K562 (cell line): ENCODE results near the gene NEK1. TPM values are rescaled to one million over a fixed set of nuclear protein-coding genes. Genes with fewer than 3 reads are reported as not detected.

Source experiments
- ATAC-seq: fragments of 200-7000 bp; cut with Tn5 transposase; 3 replicates; pipeline ENCODE4 v1.9.1; 2020; ENCODE audit warnings: moderate library complexity
- BruUV-seq: library from RNA; stranded (reverse); fragments of 400-500 nt; replicated peaks from 2 replicates; lab custom pipeline; 2021; lab: Mats Ljungman, UMichigan
- CTCF ChIA-PET: fragments of 300-600 bp; formaldehyde crosslinking; extraction: SDS; loops from one replicate; lab custom pipeline; 2021; ENCODE audit warnings: low intra/inter-chr PET ratio; lab: Yijun Ruan, JAX
- POLR2A ChIA-PET: fragments of 300-600, 350-650 bp; sonication (Branson Sonifier 250); formaldehyde crosslinking; extraction: SDS; loops from one replicate; lab custom pipeline; 2021; ENCODE audit warnings: antibody characterized with exemption, inconsistent platforms; lab: Yijun Ruan, JAX
- DNase-seq, 4 experiments: peaks; one replicate each; pipeline versions ENCODE4 v3.0.0 to v3.0.0-alpha.2; 2011 to 2018; ENCODE audit warnings: low spot score in 3 of 4, mixed read lengths in 3 of 4; ENCODE audit errors: extremely low read depth in 1 of 4
- FAIRE-seq: peaks from 2 replicates; lab custom pipeline; 2011; peaks lifted over from hg19 to GRCh38; lab: Jason Lieb, UNC
- H2AFZ ChIP-seq: 2 replicates; pipeline ENCODE4 v1.6.0; 2011; ENCODE audit warnings: low read depth, low read length, control low read depth, inconsistent platforms
- H3K27ac ChIP-seq: fragments of 200-600 bp; 3 replicates; pipeline ENCODE4 v1.8.0; 2011; ENCODE audit warnings: low read depth, mild to moderate bottlenecking, control low read depth, inconsistent platforms, low read length, moderate library complexity, mixed read lengths; ENCODE audit errors: extremely low read depth
- H3K27me3 ChIP-seq, 2 experiments: fragments of 300-600 bp in 1 of 2; 2 replicates in 1 of 2; 3 replicates in 1 of 2; pipeline versions ENCODE4 v1.6.0 to v1.8.0; 2011; ENCODE audit warnings: inconsistent platforms in 2 of 2, low read length in 2 of 2, mild to moderate bottlenecking in 1 of 2, mixed read lengths in 1 of 2, moderate library complexity in 1 of 2; ENCODE audit not compliant: control insufficient read depth in 2 of 2, insufficient read depth in 2 of 2
- H3K36me3 ChIP-seq: fragments of 300-600 bp; 3 replicates; pipeline ENCODE4 v1.8.0; 2011; ENCODE audit warnings: mild to moderate bottlenecking, low read length, inconsistent platforms; ENCODE audit not compliant: control insufficient read depth, insufficient read depth
- H3K4me1 ChIP-seq, 2 experiments: fragments of 200-600 bp in 1 of 2; replicated peaks in 1 of 2; 2 replicates in 1 of 2; 3 replicates in 1 of 2; pipeline versions ENCODE4 v1.5.1 to v1.8.0; 2011; ENCODE audit warnings: inconsistent platforms in 2 of 2, low read length in 2 of 2, mild to moderate bottlenecking in 1 of 2, mixed read lengths in 1 of 2, moderate library complexity in 1 of 2; ENCODE audit not compliant: control insufficient read depth in 2 of 2, insufficient read depth in 2 of 2
- H3K4me2 ChIP-seq: 2 replicates; pipeline ENCODE4 v1.6.1; 2011; ENCODE audit warnings: low read length, control low read depth, inconsistent platforms, mixed read lengths; ENCODE audit not compliant: insufficient read depth
- H3K4me3 ChIP-seq: fragments of 200-600 bp; sonication (generic), shearing (Covaris generic); 2 replicates; pipeline ENCODE4 v1.5.1; 2016; ENCODE audit warnings: control low read depth, inconsistent platforms
- H3K79me2 ChIP-seq: fragments of 200-600 bp; 3 replicates; pipeline ENCODE4 v1.8.0; 2011; ENCODE audit warnings: low read length, inconsistent platforms; ENCODE audit not compliant: control insufficient read depth, insufficient read depth
- H3K9ac ChIP-seq, 2 experiments: 2 replicates each; pipeline versions ENCODE4 v1.6.0 to v1.6.1; 2011; ENCODE audit warnings: low read depth in 2 of 2, low read length in 2 of 2, control low read depth in 1 of 2, inconsistent platforms in 1 of 2, mild to moderate bottlenecking in 1 of 2, mixed read lengths in 1 of 2; ENCODE audit not compliant: insufficient read depth in 1 of 2
- H3K9me1 ChIP-seq: one replicate; pipeline ENCODE4 v1.6.0; 2011; ENCODE audit warnings: inconsistent platforms, mild to moderate bottlenecking, low read length, moderate library complexity; ENCODE audit not compliant: control insufficient read depth, insufficient read depth
- H3K9me3 ChIP-seq: replicated peaks from 2 replicates; pipeline ENCODE4 v1.5.1; 2011; ENCODE audit warnings: low read depth, low read length, inconsistent platforms; ENCODE audit not compliant: control insufficient read depth, insufficient read depth
- H4K20me1 ChIP-seq: replicated peaks from 2 replicates; pipeline ENCODE4 v1.6.1; 2011; ENCODE audit warnings: low read length, inconsistent platforms, mixed read lengths; ENCODE audit not compliant: control insufficient read depth, insufficient read depth
- C11orf30 ChIP-seq: fragments of 450-650 bp; IDR thresholded peaks from 2 replicates; pipeline ENCODE4 v1.6.1; 2016; ENCODE audit warnings: low read depth, mild to moderate bottlenecking
- CBFA2T3 ChIP-seq: fragments of 450-650 bp; IDR thresholded peaks from 2 replicates; pipeline ENCODE4 v1.6.1; 2017
- NR2F6 ChIP-seq: fragments of 450-650 bp; formaldehyde crosslinking; IDR thresholded peaks from 2 replicates; pipeline ENCODE4 v1.4.0; 2020; ENCODE audit warnings: mild to moderate bottlenecking
- NRF1 ChIP-seq, 2 experiments: fragments of 450-650 bp; IDR thresholded peaks in 1 of 2; conservative IDR thresholded peaks in 1 of 2; 2 replicates each; pipeline ENCODE4 v1.6.1; 2014; ENCODE audit warnings: mild to moderate bottlenecking in 2 of 2
- POLR2B ChIP-seq: fragments of 450-650 bp; IDR thresholded peaks from 2 replicates; pipeline ENCODE4 v1.6.1; 2018; ENCODE audit warnings: low read depth; ENCODE audit not compliant: partially characterized antibody
- RFX5 ChIP-seq: IDR thresholded peaks from 2 replicates; pipeline ENCODE4 v1.6.1; 2011; ENCODE audit warnings: low read depth, mild to moderate bottlenecking, improper control_type of control experiment, low read length
- STAG1 ChIP-seq: sonication (generic); formaldehyde crosslinking; IDR thresholded peaks from 2 replicates; pipeline ENCODE4 v1.5.0; 2020; ENCODE audit warnings: missing genetic modification reagents, borderline replicate concordance
- ZFP36 ChIP-seq: fragments of 150-350 bp; IDR thresholded peaks from 2 replicates; pipeline ENCODE4 v1.6.1; 2018; ENCODE audit warnings: low read length, low read depth; ENCODE audit not compliant: partially characterized antibody
- WGBS: fragments of 100-300 bp; shearing (Covaris generic); methylation state at CpG from one replicate; pipeline ENCODE4 v1.1.6; 2016; ENCODE audit warnings: low coverage, mixed read lengths; ENCODE audit not compliant: insufficient coverage; ENCODE audit errors: missing lambda C conversion rate; 5-methylcytosine and 5-hydroxymethylcytosine counted together
- in situ Hi-C: fragments of 300-500 bp; cut with MboI; formaldehyde crosslinking; loops from 4 replicates; pipeline ENCODE4 v1.15.0; 2018; ENCODE audit warnings: inconsistent platforms, mixed read lengths
- intact Hi-C: fragments of 100-400 bp; cut with micrococcal nuclease; formaldehyde crosslinking; loops from 2 replicates; pipeline ENCODE4 v1.14.2; 2022
- polyA plus RNA-seq, 8 experiments: library from polyadenylated mRNA; depleted of rRNA in 4 of 8; stranded (reverse) in 5 of 8; unstranded in 3 of 8; fragments of >200 nt; fragmentation: Nextera tagmentation in 2 of 8; fragmentation: Illumina TruSeq in 1 of 8; extraction: Ambion mirVana in 2 of 8; extraction: Trizol in 1 of 8; gene quantifications; 2 replicates each; pipeline versions ENCODE4 v1.2.1 to v1.2.3, GENCODE V29; 2011 to 2014; ENCODE audit warnings: inconsistent platforms in 1 of 8, missing spikeins in 1 of 8
- total RNA-seq, 7 experiments: library from RNA; depleted of rRNA in 6 of 7; stranded (reverse); fragments of >200 nt in 6 of 7; fragmentation: Illumina TruSeq in 2 of 7; extraction: Trizol in 2 of 7; gene quantifications; 2 replicates each; pipeline versions ENCODE4 v1.2.1 to v1.2.3, GENCODE V29; 2011 to 2021; ENCODE audit warnings: low replicate concordance in 1 of 7
- TF ChIP-seq, protein P1 (sequence below): IDR thresholded peaks from 3 replicates; pipeline ENCODE4 v1.6.1; 2011; ENCODE audit warnings: borderline replicate concordance, mild to moderate bottlenecking, moderate library complexity; ENCODE audit not compliant: insufficient read length; ENCODE audit errors: extremely low read depth

Gene NEK1
- total and polyA plus RNA-seq, 9 of the 15 experiments (the other 6 are each of a cell fraction or from before 2014, with no cell fraction given) = 6.2 to 15.7 (median 10.3) TPM

DNA sequence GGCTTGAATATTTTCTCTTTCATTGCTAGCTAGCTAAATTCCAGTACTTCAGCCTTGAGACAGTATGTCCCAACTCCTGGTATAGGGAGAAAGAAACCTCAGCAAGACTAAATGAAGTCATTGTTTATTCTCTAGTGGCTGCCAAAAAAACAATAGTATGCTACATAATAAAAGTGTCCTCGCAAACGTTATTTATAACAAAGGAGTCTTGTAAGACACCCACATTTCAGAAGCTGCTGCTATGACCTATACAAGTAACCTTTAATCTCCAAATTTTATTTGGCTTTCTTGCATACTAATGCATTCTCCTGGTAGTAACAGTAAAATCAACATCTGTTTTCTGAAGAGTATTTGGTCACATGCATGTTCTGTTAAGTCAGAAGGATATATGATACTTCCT is 28.8 kb downstream of the NEK1 start:
- BruUV-seq = no TSS peak
- Histone ChIP-seq H3K9me3 (no peaks in the 10 kb centered on the region), H2AFZ (no peak overlapping the region), H3K4me1 (no peaks in the 10 kb centered on the region), H3K27ac (no peak overlapping the region), H4K20me1 (no peaks in the 10 kb centered on the region), H3K36me3 (peaks cover 42% of the 10 kb centered on the region), H3K9me1 (no peaks in the 10 kb centered on the region), H3K79me2 (no peaks in the 10 kb centered on the region), H3K27me3 (no peaks in the 10 kb centered on the region), H3K4me2 (no peak overlapping the region), H3K4me3 (no peak overlapping the region), H3K9ac (no peak overlapping the region)
- 50% methylated on average over 2 of the region's 2 CpGs for WGBS
- in situ Hi-C loops (no loop called here), intact Hi-C loops (no loop called here)
- no peak for DNase-seq
- no peak for FAIRE-seq
- CTCF ChIA-PET = interaction anchor here (0.5 kb wide), 1 partner anchor 26 kb away, joined by 3 read pairs; no protein-coding TSS in a partner anchor
- no peak for TF ChIP-seq RFX5
- TF ChIP-seq NR2F6 (CRISPR knock-in tag) = no peak
- POLR2A ChIA-PET = no interaction called here
- ATAC-seq = no peak

GRCh38 chr4:169582706-169583105 is 29.7 kb downstream of the NEK1 start:
- TF ChIP-seq CBFA2T3 (no peak), C11orf30 (no peak), ZFP36 (no peak), STAG1 (no peak), NRF1 (conservative IDR thresholded peaks at IDR 0.05 in 1 of 2, IDR thresholded peaks at IDR 0.05 in 1 of 2) (no peak), POLR2B (no peak)
- TF ChIP-seq, protein P1, sequence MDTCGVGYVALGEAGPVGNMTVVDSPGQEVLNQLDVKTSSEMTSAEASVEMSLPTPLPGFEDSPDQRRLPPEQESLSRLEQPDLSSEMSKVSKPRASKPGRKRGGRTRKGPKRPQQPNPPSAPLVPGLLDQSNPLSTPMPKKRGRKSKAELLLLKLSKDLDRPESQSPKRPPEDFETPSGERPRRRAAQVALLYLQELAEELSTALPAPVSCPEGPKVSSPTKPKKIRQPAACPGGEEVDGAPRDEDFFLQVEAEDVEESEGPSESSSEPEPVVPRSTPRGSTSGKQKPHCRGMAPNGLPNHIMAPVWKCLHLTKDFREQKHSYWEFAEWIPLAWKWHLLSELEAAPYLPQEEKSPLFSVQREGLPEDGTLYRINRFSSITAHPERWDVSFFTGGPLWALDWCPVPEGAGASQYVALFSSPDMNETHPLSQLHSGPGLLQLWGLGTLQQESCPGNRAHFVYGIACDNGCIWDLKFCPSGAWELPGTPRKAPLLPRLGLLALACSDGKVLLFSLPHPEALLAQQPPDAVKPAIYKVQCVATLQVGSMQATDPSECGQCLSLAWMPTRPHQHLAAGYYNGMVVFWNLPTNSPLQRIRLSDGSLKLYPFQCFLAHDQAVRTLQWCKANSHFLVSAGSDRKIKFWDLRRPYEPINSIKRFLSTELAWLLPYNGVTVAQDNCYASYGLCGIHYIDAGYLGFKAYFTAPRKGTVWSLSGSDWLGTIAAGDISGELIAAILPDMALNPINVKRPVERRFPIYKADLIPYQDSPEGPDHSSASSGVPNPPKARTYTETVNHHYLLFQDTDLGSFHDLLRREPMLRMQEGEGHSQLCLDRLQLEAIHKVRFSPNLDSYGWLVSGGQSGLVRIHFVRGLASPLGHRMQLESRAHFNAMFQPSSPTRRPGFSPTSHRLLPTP = no peak
- H3K4me1 ChIP-seq = no peaks in the 10 kb centered on the region
- BruUV-seq = no TSS peak
- CTCF ChIA-PET = no interaction called here
- no peaks in the 10 kb centered on the region for H3K79me2 ChIP-seq
- DNase-seq = no peak
- peaks cover 41% of the 10 kb centered on the region for H3K36me3 ChIP-seq
- no peak overlapping the region for H3K27ac ChIP-seq
- no peak for ATAC-seq
- no peak overlapping the region for H3K4me2 ChIP-seq
- H4K20me1 ChIP-seq = no peaks in the 10 kb centered on the region
- intact Hi-C loops = no loop called here
- FAIRE-seq = no peak
- H3K9me1 ChIP-seq = no peaks in the 10 kb centered on the region
- no peak overlapping the region for H3K9ac ChIP-seq
- no peak overlapping the region for H3K4me3 ChIP-seq
- no peak overlapping the region for H2AFZ ChIP-seq
- H3K27me3 ChIP-seq = no peaks in the 10 kb centered on the region
- no peaks in the 10 kb centered on the region for H3K9me3 ChIP-seq
- WGBS = 92% methylated on average over 3 of the region's 3 CpGs
- in situ Hi-C loops = no loop called here
- POLR2A ChIA-PET = no interaction called here
